Skeletal muscle satellite cell (primary cell): ENCODE data around the gene CLCC1.
"Not testable (repeated sequence)": the region's sequence is repeated elsewhere in the genome, so short reads cannot be mapped to it uniquely, and the experiment has no call there.

Experiments
- H3K27me3 ChIP-seq: 2 replicates; pipeline ENCODE4 v1.7.0; 2013; ENCODE audit warnings: low read length; ENCODE audit not compliant: control insufficient read depth, insufficient read depth
- H3K36me3 ChIP-seq: 2 replicates; pipeline ENCODE4 v1.7.0; 2013; ENCODE audit warnings: mild to moderate bottlenecking, control low read depth, low read length; ENCODE audit not compliant: insufficient read depth
- H3K4me1 ChIP-seq: 2 replicates; pipeline ENCODE4 v1.7.0; 2013; ENCODE audit warnings: low read length; ENCODE audit not compliant: control insufficient read depth, insufficient read depth
- H3K4me2 ChIP-seq: 2 replicates; pipeline ENCODE4 v1.7.0; 2013; ENCODE audit warnings: mild to moderate bottlenecking, low read length
- H3K4me3 ChIP-seq: 2 replicates; pipeline ENCODE4 v1.7.0; 2013; ENCODE audit warnings: low read length
- H3K9ac ChIP-seq: 2 replicates; pipeline ENCODE4 v1.7.0; 2013; ENCODE audit warnings: mild to moderate bottlenecking, low read depth, low read length, moderate library complexity
- H3K9me3 ChIP-seq: replicated peaks from 2 replicates; pipeline ENCODE4 v1.7.0; 2013; ENCODE audit warnings: mild to moderate bottlenecking, control low read depth, low read length

Gene CLCC1

DNA sequence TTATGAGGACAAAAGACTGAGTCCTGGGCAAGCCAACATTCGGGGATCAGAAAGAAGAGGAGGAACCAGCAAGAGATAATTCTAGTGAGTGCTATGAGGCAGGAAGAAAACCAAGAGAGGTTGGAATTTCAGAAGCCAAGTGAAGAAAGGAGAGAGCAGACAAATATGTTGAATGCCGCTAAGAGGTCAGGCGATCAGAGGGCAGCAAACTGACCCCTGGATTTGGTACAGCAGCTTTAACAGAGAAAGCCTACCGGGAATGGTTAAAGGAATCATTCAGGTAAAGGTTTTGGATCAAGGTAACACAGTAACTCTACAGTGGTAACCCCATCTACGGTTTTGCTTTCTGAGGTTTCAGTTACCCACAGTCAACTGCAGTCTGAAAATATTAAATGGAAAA lies 5.4 kb downstream of the CLCC1 start:
- Histone ChIP-seq H3K9ac (no peak overlapping the region), H3K36me3 (peaks cover 5% of the 10 kb centered on the region), H3K4me3 (no peak overlapping the region), H3K4me1 (peaks cover 7% of the 10 kb centered on the region), H3K4me2 (no peak overlapping the region), H3K27me3 (no peaks in the 10 kb centered on the region), H3K9me3 (no peaks in the 10 kb centered on the region)

DNA sequence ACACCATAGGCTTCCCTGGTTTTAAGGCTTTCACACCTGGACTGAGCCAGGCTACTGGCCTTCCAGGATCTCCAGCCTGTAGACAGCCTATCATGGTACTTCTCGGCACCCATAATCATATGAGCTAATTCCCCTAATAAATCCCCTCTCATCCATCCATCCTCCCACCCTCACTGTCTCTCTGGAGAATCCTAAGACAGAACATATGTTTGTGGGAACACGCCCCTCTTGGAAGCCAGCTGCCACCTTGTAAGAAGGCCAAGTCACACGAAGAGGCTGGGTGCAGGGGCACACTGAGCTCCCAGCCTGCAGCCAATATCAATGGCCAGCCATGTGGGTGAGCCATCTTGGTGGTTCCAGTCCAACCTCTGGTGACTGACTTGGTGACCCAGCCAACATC lies 7.4 kb downstream of the CLCC1 start:
- Histone ChIP-seq H3K27me3 (no peaks in the 10 kb centered on the region), H3K4me1 (no peaks in the 10 kb centered on the region), H3K9me3 (no peaks in the 10 kb centered on the region), H3K9ac (no peak overlapping the region), H3K36me3 (peaks cover 5% of the 10 kb centered on the region), H3K4me3 (no peak overlapping the region), H3K4me2 (no peak overlapping the region)

- no peak overlapping the region for H3K4me2 ChIP-seq
- no peaks in the 10 kb centered on the region for H3K9me3 ChIP-seq
- no peaks in the 10 kb centered on the region for H3K27me3 ChIP-seq
- no peak overlapping the region for H3K9ac ChIP-seq
- H3K4me3 ChIP-seq: no peak overlapping the region
- H3K36me3 ChIP-seq: peaks cover 5% of the 10 kb centered on the region
- no peaks in the 10 kb centered on the region for H3K4me1 ChIP-seq
Measured at GRCh38 chr1:108955111-108955510, 8.2 kb downstream of the CLCC1 start.

GRCh38 chr1:108953452-108953851 lies 9.8 kb downstream of the CLCC1 start:
- Histone ChIP-seq H3K9ac (no peak overlapping the region), H3K36me3 (peaks cover 5% of the 10 kb centered on the region), H3K4me3 (no peak overlapping the region), H3K27me3 (no peaks in the 10 kb centered on the region), H3K4me1 (peaks cover 2% of the 10 kb centered on the region), H3K4me2 (no peak overlapping the region), H3K9me3 (no peaks in the 10 kb centered on the region)

GRCh38 chr1:108951242-108951641 lies 12.0 kb downstream of the CLCC1 start:
- H3K9me3 ChIP-seq: no peaks in the 10 kb centered on the region
- no peak overlapping the region for H3K4me3 ChIP-seq
- no peaks in the 10 kb centered on the region for H3K27me3 ChIP-seq
- H3K36me3 ChIP-seq: peaks cover 7% of the 10 kb centered on the region
- H3K4me2 ChIP-seq: no peak overlapping the region
- peaks cover 10% of the 10 kb centered on the region for H3K4me1 ChIP-seq
- H3K9ac ChIP-seq: no peak overlapping the region

DNA sequence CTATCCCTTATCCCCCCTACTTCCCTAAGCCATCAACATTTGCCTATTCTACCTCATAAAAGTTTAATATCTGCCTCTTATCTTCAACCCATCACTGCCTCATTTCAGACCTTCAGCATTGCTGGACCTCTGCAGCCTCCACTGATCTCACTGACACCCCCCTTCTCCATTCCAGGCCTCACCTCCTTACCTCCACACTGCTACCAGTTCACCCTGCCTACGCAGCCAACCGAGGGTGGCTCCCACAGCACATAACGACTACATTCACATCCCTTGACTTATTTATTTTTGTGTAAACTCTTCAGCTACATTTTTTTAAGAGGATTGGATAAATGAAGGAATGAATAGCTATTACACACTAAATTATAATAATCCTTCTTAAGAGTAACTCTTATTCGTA lies 14.2 kb downstream of the CLCC1 start:
- H3K9ac ChIP-seq: no peak overlapping the region
- H3K4me3 ChIP-seq: no peak overlapping the region
- peaks cover 10% of the 10 kb centered on the region for H3K4me1 ChIP-seq
- H3K4me2 ChIP-seq: no peak overlapping the region
- no peaks in the 10 kb centered on the region for H3K27me3 ChIP-seq
- no peaks in the 10 kb centered on the region for H3K9me3 ChIP-seq
- H3K36me3 ChIP-seq: peaks cover 4% of the 10 kb centered on the region

GRCh38 chr1:108947871-108948525 lies 15.3 kb downstream of the CLCC1 start:
- H3K27me3 ChIP-seq: no peaks in the 10 kb centered on the region
- H3K36me3 ChIP-seq: peaks cover 4% of the 10 kb centered on the region
- H3K4me3 ChIP-seq: peak overlapping the region; percentile 21

DNA sequence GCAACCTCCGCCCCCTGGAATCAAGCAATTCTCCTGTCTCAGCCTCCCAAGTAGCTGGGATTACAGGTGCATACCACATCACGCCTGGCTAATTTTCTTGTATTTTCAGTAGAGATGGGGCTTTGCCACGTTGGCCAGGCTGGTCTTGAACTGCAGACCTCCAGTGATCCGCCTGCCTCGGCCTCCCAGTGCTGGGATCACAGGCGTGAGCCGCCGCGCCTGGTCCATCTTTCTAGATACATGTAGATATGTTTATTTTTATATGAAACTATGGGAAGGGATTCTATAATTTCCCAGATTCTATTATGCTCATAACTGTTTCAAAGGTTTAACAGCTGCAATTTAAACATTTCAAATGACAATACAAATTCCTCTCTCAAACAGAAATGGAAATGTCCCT lies 27.1 kb downstream of the CLCC1 start:
- Histone ChIP-seq H3K4me2 (no peak overlapping the region), H3K4me3 (no peak overlapping the region), H3K36me3 (peaks cover 77% of the 10 kb centered on the region), H3K27me3 (no peaks in the 10 kb centered on the region), H3K9ac (no peak overlapping the region), H3K9me3 (no peaks in the 10 kb centered on the region), H3K4me1 (no peaks in the 10 kb centered on the region)

More at GRCh38 chr1:108947871-108948525, 15.3 kb downstream of the CLCC1 start:
- Histone ChIP-seq H3K4me2 (peak overlapping the region; percentile 58), H3K9me3 (no peaks in the 10 kb centered on the region), H3K9ac (no peak overlapping the region), H3K4me1 (peaks cover 10% of the 10 kb centered on the region)

DNA sequence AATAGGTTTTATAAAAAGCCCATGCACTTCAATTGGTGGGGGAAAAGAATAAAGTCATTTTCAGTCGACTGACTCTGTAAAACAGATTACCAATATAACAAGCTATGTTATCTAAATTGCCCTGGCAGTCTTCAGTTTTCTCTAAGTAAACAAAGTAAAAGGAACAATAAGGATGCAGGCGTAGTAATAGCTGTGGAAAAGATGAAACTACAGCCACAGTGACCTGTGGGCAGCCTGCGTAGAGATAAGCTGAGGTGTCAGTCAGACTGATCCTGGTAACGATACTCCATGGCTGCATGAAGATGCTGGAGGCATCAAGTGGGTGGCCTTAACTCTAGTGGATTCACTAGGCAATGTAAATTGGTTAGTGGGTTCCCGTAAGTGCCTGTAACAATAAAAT lies 29.3 kb downstream of the CLCC1 start:
- Histone ChIP-seq H3K4me3 (no peak overlapping the region), H3K36me3 (peaks cover 86% of the 10 kb centered on the region), H3K9me3 (no peaks in the 10 kb centered on the region), H3K9ac (no peak overlapping the region), H3K27me3 (no peaks in the 10 kb centered on the region), H3K4me1 (no peaks in the 10 kb centered on the region), H3K4me2 (no peak overlapping the region)

- H3K9ac ChIP-seq, H3K4me3 ChIP-seq, H3K4me2 ChIP-seq, H3K27me3 ChIP-seq, H3K9me3 ChIP-seq, H3K4me1 ChIP-seq: not testable (repeated sequence)
- peaks cover 63% of the 10 kb centered on the region for H3K36me3 ChIP-seq
Measured at GRCh38 chr1:108927565-108927964, 35.7 kb downstream of the CLCC1 start.

DNA sequence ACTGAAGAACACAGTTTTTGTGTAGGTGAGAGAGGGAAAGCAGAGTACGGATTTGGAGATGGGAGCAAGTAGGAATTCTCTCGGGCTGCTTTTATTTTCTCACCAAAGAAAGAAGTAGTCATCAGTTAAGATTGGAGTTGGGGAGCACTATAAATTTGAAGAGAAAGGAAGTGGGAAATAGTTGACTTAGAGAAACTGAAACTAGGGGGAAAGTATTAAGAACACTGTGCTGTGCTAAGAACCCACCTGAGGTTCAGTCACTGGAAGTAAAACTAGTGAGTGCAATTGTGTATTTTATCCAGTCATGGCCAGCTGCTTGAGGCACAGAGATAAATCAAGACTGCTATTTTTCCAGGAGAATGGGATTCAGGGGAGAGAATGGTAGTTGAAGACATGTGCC lies 37.4 kb downstream of the CLCC1 start:
- Histone ChIP-seq H3K9ac (no peak overlapping the region), H3K27me3 (no peaks in the 10 kb centered on the region), H3K9me3 (no peaks in the 10 kb centered on the region), H3K4me3 (no peak overlapping the region), H3K36me3 (peaks cover 53% of the 10 kb centered on the region), H3K4me1 (no peaks in the 10 kb centered on the region), H3K4me2 (no peak overlapping the region)

GRCh38 chr1:108916788-108917187 lies 46.5 kb downstream of the CLCC1 start:
- H3K4me1 ChIP-seq: peaks cover 7% of the 10 kb centered on the region
- no peaks in the 10 kb centered on the region for H3K27me3 ChIP-seq
- H3K9ac ChIP-seq: no peak overlapping the region
- H3K9me3 ChIP-seq: no peaks in the 10 kb centered on the region
- no peak overlapping the region for H3K4me3 ChIP-seq
- peaks cover 17% of the 10 kb centered on the region for H3K36me3 ChIP-seq
- H3K4me2 ChIP-seq: no peak overlapping the region
